Epidermal melanocyte (primary cell): ENCODE results near the gene FLNC.

Experiments used
- DNase-seq: peaks from one replicate; pipeline ENCODE4 v3.0.0; 2011; ENCODE audit warnings: low spot score; ENCODE audit not compliant: insufficient read length

FLNC gene

DNA sequence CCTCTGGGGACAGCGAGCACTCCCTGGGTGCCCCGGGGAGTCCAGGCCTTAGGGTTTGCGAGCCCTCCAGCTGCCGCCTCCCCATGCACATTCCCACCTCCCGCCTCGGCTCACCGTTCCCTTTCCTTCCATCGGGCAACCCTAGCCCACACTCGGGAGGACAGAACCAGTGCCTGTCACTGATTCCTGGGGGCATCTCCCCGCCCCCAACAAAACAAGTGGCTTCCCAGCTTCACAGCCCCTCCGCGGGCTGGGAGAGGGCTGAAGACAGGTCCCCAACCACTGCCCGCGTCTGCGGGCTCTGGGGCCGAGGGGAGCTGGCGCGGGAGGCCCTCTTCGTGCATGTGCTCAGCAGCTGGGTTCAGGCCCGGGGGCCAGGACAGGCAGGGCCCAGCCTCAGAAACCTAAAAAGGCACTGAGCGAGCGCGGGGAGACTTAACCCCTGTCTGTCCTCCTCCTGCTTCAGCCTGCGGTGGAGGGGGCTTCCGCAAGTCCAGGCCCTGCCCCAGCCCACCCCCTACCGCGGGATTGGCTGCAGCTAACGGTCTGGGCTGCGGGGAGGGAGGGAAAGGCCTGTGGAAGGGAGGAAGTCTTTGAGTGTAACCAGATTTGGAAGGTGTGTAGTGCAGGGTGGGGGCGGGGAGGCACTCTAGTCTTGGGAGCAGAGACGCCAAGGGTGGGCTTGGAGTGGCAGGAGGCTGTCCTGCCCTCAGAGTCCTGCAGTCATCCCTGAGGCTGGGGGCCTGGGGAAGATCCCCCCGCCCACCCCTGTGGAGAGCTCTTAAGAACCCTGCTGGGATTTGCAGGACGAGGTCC is 1.2 kb downstream of the FLNC start:
- no peak for DNase-seq

- no peak for DNase-seq
Measured at GRCh38 chr7:128831994-128832879, 2.0 kb downstream of the FLNC start.

- no peak for DNase-seq
Measured at GRCh38 chr7:128832880-128833147, 2.6 kb downstream of the FLNC start.

DNA sequence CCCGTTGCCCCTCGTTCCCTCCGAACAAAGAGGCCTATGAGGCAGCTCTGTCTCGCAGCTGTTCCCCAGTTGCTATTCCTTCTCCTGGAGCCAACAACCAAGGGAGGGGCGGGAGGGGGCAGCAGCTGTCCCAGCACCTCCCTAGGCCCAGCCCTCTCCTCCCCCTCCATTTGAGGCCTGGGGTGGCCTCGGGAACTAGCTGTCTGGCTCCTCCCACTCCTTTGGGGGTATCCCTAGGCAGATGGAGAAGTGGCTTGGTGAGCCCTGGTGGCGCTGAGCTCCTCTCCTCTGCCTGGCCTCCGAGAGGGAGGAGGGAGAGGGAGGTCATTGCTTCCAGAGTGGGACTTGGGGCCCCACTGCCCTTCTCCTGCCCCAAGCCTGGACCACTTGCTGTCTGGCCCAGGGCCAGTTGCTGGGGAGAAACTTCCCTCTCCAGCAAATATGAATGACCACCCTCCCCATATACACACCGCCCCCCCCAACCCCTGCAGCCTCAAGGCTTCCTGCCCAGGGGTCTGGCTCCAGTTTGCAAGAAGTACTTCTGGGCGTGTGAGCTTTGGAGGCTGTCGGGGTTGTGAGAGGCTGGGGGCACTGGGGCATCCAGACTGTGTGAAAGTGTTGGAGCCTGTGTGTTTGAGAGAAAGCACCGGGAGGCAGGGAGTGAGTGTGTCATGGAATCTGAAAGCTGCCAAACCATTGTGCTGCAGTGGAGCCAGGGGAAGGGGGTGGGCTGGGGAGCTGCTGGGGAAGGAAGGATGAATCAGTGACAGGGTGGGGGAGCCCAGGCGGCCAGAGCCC is 3.1 kb downstream of the FLNC start:
- peak; percentile 37 for DNase-seq

GRCh38 chr7:128833946-128834325 is 3.7 kb downstream of the FLNC start:
- DNase-seq, result no peak

- DNase-seq, result no peak
Measured at GRCh38 chr7:128835231-128835751, 5.1 kb downstream of the FLNC start.

GRCh38 chr7:128835790-128836641 is 5.8 kb downstream of the FLNC start:
- DNase-seq, result no peak

DNA sequence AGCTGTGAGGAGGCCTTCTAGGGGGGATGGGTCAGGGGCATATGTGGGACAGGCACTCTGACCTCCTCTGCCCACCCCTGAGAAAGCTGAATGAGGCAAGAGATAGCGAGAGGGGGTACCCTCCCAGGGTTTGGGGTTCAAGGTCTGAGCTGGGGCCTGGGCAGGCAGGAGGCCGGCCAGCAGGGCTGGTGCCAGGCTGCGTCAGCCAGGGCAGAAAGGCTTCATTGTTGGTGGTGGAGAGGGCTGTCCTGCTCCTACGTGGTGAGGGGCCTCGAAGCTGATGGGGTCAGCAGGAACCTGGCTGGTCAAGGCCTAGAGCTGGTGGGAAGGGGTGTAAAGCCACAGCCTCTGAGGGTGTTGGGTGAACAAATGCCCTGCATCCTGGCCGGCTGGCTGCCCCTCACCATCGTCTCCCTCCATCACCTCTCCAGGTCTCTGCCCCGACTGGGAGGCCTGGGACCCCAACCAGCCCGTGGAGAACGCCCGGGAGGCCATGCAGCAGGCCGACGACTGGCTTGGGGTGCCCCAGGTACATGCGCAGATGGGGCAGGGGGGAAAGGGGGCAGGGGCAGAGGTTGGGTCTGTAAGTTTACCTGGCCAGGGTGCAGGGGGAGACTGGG is 6.6 kb downstream of the FLNC start:
- no peak for DNase-seq

DNA sequence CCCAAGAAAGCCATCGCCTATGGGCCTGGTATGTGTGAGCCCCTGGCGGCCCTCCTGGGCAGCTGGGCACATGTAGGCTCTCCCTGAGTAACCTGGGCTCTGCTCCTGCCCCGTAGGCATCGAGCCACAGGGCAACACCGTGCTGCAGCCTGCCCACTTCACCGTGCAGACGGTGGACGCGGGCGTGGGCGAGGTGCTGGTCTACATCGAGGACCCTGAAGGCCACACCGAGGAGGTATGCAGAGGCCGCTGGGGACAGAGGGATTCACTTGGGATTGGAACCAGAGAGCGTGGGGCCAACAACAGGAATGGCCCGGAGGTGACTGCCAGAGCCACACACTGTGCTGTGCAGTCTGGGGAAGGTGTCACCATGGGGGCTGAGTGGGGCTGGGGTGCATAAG is 7.3 kb downstream of the FLNC start:
- no peak for DNase-seq

GRCh38 chr7:128838109-128838779 is 8.0 kb downstream of the FLNC start:
- DNase-seq, result peak; percentile 4

DNA sequence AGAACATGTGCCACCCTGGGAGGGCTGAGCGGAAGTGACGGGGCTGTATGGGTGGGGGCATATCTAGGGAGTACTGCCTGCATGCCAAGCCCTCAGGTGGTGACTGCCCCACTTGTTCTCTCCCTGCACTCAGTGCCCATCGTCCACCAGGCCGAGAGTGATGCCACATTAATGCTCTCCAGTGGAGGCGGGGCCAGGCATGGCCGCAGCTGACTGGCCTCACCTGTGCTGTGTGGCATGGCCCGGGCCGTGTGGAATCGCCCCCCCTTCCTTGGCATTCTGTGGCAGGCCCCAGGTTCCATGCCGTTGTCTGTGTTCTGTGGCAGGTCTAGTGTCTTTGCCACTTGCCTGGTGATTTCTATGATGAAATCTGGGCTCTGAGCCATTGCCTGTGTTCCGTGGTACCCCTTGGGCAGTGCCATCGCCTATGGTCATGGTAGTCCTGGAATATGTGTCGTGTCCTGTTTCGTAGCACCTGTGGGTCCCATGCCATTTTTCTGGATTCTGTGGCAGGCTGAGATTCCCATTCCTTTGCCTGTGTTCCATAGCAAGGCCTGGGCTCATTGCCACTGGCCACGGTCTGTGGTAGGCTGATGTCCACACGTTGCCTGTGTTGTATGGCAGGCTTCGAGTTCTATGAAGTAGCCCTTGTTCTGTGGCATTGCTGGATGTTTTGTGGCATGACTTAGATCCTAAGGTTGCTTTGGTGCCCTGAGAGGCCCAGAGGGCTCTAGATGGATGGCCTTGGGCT is 8.9 kb downstream of the FLNC start:
- no peak for DNase-seq

GRCh38 chr7:128839751-128840177 is 9.6 kb downstream of the FLNC start:
- DNase-seq, result no peak

DNA sequence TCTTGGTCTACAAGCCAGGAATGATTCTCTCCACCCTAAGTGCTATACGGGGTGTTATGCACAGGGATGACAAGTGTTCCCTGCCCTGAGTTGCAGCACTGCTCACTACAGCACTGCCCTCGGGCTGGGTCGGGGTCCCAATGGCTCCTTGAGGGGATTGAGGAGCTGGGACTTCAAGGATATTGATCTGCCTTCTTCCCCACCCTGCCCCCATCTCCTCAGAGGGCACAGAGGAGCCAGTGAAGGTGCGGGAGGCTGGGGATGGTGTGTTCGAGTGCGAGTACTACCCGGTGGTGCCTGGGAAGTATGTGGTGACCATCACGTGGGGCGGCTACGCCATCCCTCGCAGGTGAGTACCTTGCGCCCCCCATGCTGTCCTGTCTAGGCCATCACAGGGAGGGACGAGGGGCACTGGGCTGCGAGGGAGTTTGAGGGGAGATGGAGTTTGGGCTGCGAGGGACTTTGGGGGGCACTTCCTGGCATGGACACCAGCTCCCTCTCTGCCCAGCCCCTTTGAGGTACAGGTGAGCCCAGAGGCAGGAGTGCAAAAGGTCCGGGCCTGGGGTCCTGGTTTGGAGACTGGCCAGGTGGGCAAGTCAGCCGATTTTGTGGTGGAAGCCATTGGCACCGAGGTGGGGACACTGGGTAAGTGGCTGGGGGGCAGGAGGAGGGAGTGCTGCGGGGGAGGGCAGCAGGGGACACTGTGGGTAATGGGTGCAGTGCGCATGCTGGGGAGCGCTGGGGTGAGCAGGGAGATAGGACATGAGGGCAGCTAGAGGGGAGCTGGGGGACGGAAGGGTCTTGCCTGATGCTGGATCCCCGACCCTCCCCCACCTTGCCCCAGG is 10.3 kb downstream of the FLNC start:
- no peak for DNase-seq

DNA sequence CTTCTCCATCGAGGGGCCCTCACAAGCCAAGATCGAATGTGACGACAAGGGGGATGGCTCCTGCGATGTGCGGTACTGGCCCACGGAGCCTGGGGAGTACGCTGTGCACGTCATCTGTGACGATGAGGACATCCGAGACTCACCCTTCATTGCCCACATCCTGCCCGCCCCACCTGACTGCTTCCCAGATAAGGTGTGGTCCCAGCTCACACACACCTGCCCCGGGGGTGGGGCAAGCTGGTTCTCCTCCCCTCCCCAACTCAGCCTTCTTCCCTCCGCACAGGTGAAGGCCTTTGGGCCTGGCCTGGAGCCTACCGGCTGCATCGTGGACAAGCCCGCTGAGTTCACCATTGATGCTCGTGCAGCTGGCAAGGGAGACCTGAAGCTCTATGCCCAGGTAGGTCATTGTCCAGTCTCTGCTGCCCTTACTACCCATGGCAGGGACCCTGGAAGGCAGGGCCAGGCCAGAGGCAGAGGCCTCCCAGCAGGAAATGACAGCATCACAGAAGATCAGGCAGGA is 11.0 kb downstream of the FLNC start:
- DNase-seq, result no peak

- DNase-seq, result peak; percentile 56
Measured at GRCh38 chr7:128841921-128842673, 11.9 kb downstream of the FLNC start.

DNA sequence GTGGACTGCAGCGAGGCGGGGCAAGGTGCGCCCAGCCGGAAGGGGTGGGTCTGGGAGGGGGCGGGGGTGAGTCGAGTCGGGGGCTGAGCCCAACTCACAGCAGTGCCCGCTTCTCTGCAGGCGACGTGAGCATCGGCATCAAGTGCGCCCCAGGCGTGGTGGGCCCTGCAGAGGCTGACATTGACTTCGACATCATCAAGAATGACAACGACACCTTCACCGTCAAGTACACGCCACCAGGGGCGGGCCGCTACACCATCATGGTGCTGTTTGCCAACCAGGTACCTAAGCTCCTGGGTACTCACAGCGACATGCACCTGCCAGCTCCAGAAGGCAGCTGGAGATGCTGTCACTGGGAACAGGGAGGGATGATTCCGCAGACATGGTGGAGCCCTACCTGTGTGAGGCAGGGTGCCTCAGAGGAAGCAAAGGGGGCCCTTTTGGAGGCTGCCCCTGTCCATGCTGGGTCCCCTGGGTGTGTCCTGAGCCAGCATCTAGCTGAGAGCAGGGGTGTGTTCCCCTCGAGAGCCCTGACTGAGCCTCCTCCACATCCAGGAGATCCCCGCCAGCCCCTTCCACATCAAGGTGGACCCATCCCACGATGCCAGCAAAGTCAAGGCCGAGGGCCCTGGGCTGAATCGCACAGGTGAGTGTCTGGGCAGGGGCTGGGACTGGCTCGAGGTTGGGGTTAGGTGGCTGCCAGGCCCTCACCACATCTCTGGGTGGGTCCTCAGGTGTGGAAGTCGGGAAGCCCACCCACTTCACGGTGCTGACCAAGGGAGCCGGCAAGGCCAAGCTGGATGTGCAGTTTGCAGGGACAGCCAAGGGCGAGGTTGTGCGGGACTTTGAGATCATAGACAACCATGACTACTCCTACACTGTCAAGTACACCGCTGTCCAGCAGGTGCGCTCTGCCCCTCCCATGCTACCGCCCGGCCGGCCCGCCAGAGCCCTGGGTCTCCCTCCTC is 12.8 kb downstream of the FLNC start:
- no peak for DNase-seq
